MM.1S (cell line): ENCODE measurements around the gene MAP3K20.

Experiments
- DNase-seq: peaks from one replicate; pipeline ENCODE4 v3.0.0-alpha.2; 2015
- H2AFZ ChIP-seq: fragments of 300-600 bp; sonication (generic); 2 replicates; pipeline ENCODE4 v1.6.0; 2016; ENCODE audit warnings: antibody characterized with exemption, low read length
- H3F3A ChIP-seq: fragments of 300-600 bp; sonication (generic); 2 replicates; pipeline ENCODE4 v1.6.1; 2016; ENCODE audit warnings: mild to moderate bottlenecking, antibody characterized with exemption, low read length, moderate library complexity, mixed read lengths; ENCODE audit not compliant: insufficient read depth
- H3K27ac ChIP-seq: fragments of 300-600 bp; sonication (generic); 2 replicates; pipeline ENCODE4 v1.5.1; 2016; ENCODE audit warnings: mild to moderate bottlenecking, low read length
- H3K27me3 ChIP-seq: fragments of 300-600 bp; sonication (generic); replicated peaks from 2 replicates; pipeline ENCODE4 v1.6.0; 2016; ENCODE audit warnings: low read length; ENCODE audit not compliant: insufficient read depth
- H3K36me3 ChIP-seq: fragments of 300-600 bp; sonication (generic); replicated peaks from 2 replicates; pipeline ENCODE4 v1.6.1; 2016; ENCODE audit warnings: mild to moderate bottlenecking, low read length, mixed read lengths; ENCODE audit not compliant: insufficient read depth
- H3K4me1 ChIP-seq: fragments of 300-600 bp; sonication (generic); 2 replicates; pipeline ENCODE4 v1.6.1; 2016; ENCODE audit warnings: low read length, mixed read lengths
- H3K4me2 ChIP-seq: fragments of 300-600 bp; sonication (generic); 2 replicates; pipeline ENCODE4 v1.6.0; 2016; ENCODE audit warnings: low read depth, low read length
- H3K4me3 ChIP-seq: fragments of 300-600 bp; sonication (generic); 2 replicates; pipeline ENCODE4 v1.5.1; 2016; ENCODE audit warnings: low read length, mixed read lengths
- H3K79me2 ChIP-seq: fragments of 300-600 bp; sonication (generic); 2 replicates; pipeline ENCODE4 v1.6.1; 2016; ENCODE audit warnings: mixed run types, low read length, mixed read lengths
- H3K9ac ChIP-seq: fragments of 300-600 bp; sonication (generic); 2 replicates; pipeline ENCODE4 v1.6.1; 2016; ENCODE audit warnings: low read length, mixed read lengths
- H3K9me2 ChIP-seq: fragments of 300-600 bp; sonication (generic); replicated peaks from 2 replicates; pipeline ENCODE4 v1.6.1; 2016; ENCODE audit warnings: mild to moderate bottlenecking, low read length, mixed read lengths; ENCODE audit not compliant: insufficient read depth
- H3K9me3 ChIP-seq: fragments of 300-600 bp; sonication (generic); replicated peaks from 2 replicates; pipeline ENCODE4 v1.6.1; 2016; ENCODE audit warnings: mild to moderate bottlenecking, low read length, mixed read lengths; ENCODE audit not compliant: insufficient read depth
- H4K20me1 ChIP-seq: fragments of 300-600 bp; sonication (generic); 2 replicates; pipeline ENCODE4 v1.6.1; 2016; ENCODE audit warnings: mild to moderate bottlenecking, low read length, moderate library complexity, mixed read lengths; ENCODE audit not compliant: insufficient read depth
- CTCF ChIP-seq: fragments of 300-600 bp; sonication (generic); IDR thresholded peaks from 2 replicates; pipeline ENCODE4 v1.5.1; 2016; ENCODE audit warnings: antibody characterized with exemption, low read length, mixed read lengths
- EZH2 ChIP-seq: fragments of 300-600 bp; sonication (generic); optimal IDR thresholded peaks from 2 replicates; pipeline ENCODE3; 2017; ENCODE audit warnings: low read depth, mild to moderate bottlenecking, antibody characterized with exemption, low read length, mixed read lengths
- EZH2phosphoT487 ChIP-seq: fragments of 300-600 bp; sonication (generic); IDR thresholded peaks from 2 replicates; pipeline ENCODE4 v1.6.1; 2018; ENCODE audit warnings: antibody characterized with exemption, low read length

The MAP3K20 gene

GRCh38 chr2:173075781-173076580 is at the start of gene MAP3K20:
MAP3K20 (plus strand) TSS chr2:173075846; CDS start chr2:173091032, 15,186 bp downstream.
- peak within 1 kb of the TSS; percentile 79 for H3K4me3 ChIP-seq
- peak within 1 kb of the TSS; percentile 66 for H3K9ac ChIP-seq
- H3K36me3 ChIP-seq: no peaks in the 10 kb centered on the region
- peak within 1 kb of the TSS; percentile 95 for H3K4me2 ChIP-seq
- peaks cover 9% of the 10 kb centered on the region; the same call in 1 of the 2 replicates for H3F3A ChIP-seq
- no peaks in the 10 kb centered on the region; the same call in 1 of the 2 replicates for H3K27me3 ChIP-seq
- H2AFZ ChIP-seq: peak within 1 kb of the TSS; percentile 82
- peaks cover 19% of the 10 kb centered on the region for H3K4me1 ChIP-seq
- peaks cover 7% of the 10 kb centered on the region for H3K79me2 ChIP-seq
- no peaks in the 10 kb centered on the region for H3K9me3 ChIP-seq
- no peaks in the 10 kb centered on the region for H4K20me1 ChIP-seq
- peak; percentile 31 for TF ChIP-seq CTCF
- TF ChIP-seq EZH2phosphoT487: no peak
- peak; percentile 50 for DNase-seq
- no peak within 1 kb of the TSS for H3K27ac ChIP-seq
- no peaks in the 10 kb centered on the region for H3K9me2 ChIP-seq

DNA sequence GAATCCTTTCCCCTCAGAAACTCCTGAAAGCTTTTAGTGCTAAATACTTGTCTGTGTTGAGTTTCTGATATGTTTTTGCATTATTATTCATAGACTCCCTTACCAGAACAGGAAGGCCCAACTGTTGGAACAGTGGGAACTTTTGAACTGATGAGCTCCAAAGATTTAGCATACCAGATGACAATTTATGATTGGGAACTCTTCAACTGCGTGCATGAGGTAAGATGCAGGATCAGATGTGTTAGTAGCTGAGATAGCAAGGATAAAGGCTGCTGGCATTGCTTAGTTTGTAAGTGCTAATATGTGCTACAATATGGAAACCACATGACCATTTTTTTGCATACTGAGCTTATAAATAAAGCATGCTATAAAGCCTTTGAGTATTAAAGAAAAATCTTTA is 49.2 kb upstream of the MAP3K20 start:
- no peak for TF ChIP-seq EZH2
- TF ChIP-seq CTCF: no peak
- no peak for TF ChIP-seq EZH2phosphoT487
- no peak overlapping the region for H3K4me3 ChIP-seq
- H3K9me2 ChIP-seq: no peaks in the 10 kb centered on the region
- H4K20me1 ChIP-seq: no peaks in the 10 kb centered on the region
- no peak overlapping the region for H3K9ac ChIP-seq
- no peaks in the 10 kb centered on the region for H3F3A ChIP-seq
- no peak overlapping the region for H3K27ac ChIP-seq
- H3K79me2 ChIP-seq: no peaks in the 10 kb centered on the region
- no peak overlapping the region for H3K4me2 ChIP-seq
- H3K27me3 ChIP-seq: no peaks in the 10 kb centered on the region
- no peaks in the 10 kb centered on the region for H3K36me3 ChIP-seq
- no peaks in the 10 kb centered on the region for H3K9me3 ChIP-seq
- no peak overlapping the region for H2AFZ ChIP-seq
- DNase-seq: no peak
- H3K4me1 ChIP-seq: 0 out of 2 replicates have a peak, but pooled peaks cover 3% of the 10 kb centered on the region

GRCh38 chr2:173027181-173028128 is 48.2 kb upstream of the MAP3K20 start:
- Histone ChIP-seq H3K4me2 (no peak overlapping the region), H3K79me2 (no peaks in the 10 kb centered on the region), H3K9ac (no peak overlapping the region), H3K9me3 (no peaks in the 10 kb centered on the region), H3K4me1 (0 out of 2 replicates have a peak, but pooled peaks cover 3% of the 10 kb centered on the region), H3K27ac (no peak overlapping the region), H4K20me1 (no peaks in the 10 kb centered on the region), H3K4me3 (no peak overlapping the region), H3F3A (no peaks in the 10 kb centered on the region), H2AFZ (no peak overlapping the region), H3K36me3 (no peaks in the 10 kb centered on the region), H3K27me3 (no peaks in the 10 kb centered on the region), H3K9me2 (no peaks in the 10 kb centered on the region)
- TF ChIP-seq CTCF (peak; percentile 93), EZH2 (no peak)
- peak; percentile 78 for DNase-seq
